Karpas-422 (cell line): ENCODE results near the gene MYG1. TPM values are rescaled to one million over a fixed set of nuclear protein-coding genes. Genes with fewer than 3 reads are reported as not detected.
"Not testable (repeated sequence)": the region's sequence is repeated elsewhere in the genome, so short reads cannot be mapped to it uniquely, and the experiment has no call there.

Source experiments
- DNase-seq: peaks from one replicate; pipeline ENCODE4 v3.0.0-alpha.2; 2015
- H2AFZ ChIP-seq: fragments of 200-600 bp; sonication (generic); 2 replicates; pipeline ENCODE4 v1.6.1; 2014; ENCODE audit warnings: antibody characterized with exemption, low read length, mixed read lengths
- H3K27ac ChIP-seq: fragments of 200-600 bp; sonication (generic); 2 replicates; pipeline ENCODE4 v1.5.1; 2014; ENCODE audit warnings: mild to moderate bottlenecking, low read length, moderate library complexity
- H3K27me3 ChIP-seq: fragments of 200-600 bp; sonication (generic); 2 replicates; pipeline ENCODE4 v1.6.1; 2014; ENCODE audit warnings: low read length, mixed read lengths
- H3K36me3 ChIP-seq: fragments of 200-600 bp; sonication (generic); 2 replicates; pipeline ENCODE4 v1.6.1; 2014; ENCODE audit warnings: low read length, mixed read lengths; ENCODE audit not compliant: insufficient read depth
- H3K4me1 ChIP-seq: fragments of 200-600 bp; sonication (generic); 2 replicates; pipeline ENCODE4 v1.6.1; 2014; ENCODE audit warnings: mild to moderate bottlenecking, low read length, mixed read lengths
- H3K4me2 ChIP-seq: fragments of 200-600 bp; sonication (generic); 2 replicates; pipeline ENCODE4 v1.6.1; 2014; ENCODE audit warnings: low read length, low read depth, mild to moderate bottlenecking; ENCODE audit not compliant: poor library complexity, severe bottlenecking
- H3K4me3 ChIP-seq: fragments of 200-600 bp; sonication (generic); 2 replicates; pipeline ENCODE4 v1.5.1; 2014; ENCODE audit warnings: mild to moderate bottlenecking, antibody characterized with exemption, low read length, mixed read lengths
- H3K79me2 ChIP-seq: fragments of 200-600 bp; sonication (generic); 2 replicates; pipeline ENCODE4 v1.6.1; 2014; ENCODE audit warnings: mild to moderate bottlenecking, low read length, mixed read lengths
- H3K9ac ChIP-seq: fragments of 200-600 bp; sonication (generic); 2 replicates; pipeline ENCODE4 v1.6.0; 2014; ENCODE audit warnings: low read length
- H3K9me2 ChIP-seq: fragments of 200-600 bp; sonication (generic), shearing (Covaris generic); replicated peaks from 2 replicates; pipeline ENCODE4 v1.6.0; 2014; ENCODE audit warnings: mild to moderate bottlenecking, low read length, moderate library complexity; ENCODE audit not compliant: insufficient read depth
- H3K9me3 ChIP-seq: fragments of 300-700, 200-600 bp; sonication (generic); 2 replicates; pipeline ENCODE4 v1.6.1; 2014; ENCODE audit warnings: low read length, mixed read lengths
- H4K20me1 ChIP-seq: fragments of 200-600 bp; sonication (generic); 2 replicates; pipeline ENCODE4 v1.6.1; 2014; ENCODE audit warnings: mild to moderate bottlenecking, antibody characterized with exemption, low read length, low read depth; ENCODE audit not compliant: insufficient read depth
- total RNA-seq: library from RNA; depleted of rRNA; stranded (reverse); fragments of >200 nt; shearing (Covaris generic); gene quantifications from 2 replicates; pipeline ENCODE4 v1.2.3, GENCODE V29; 2014; ENCODE audit warnings: low replicate concordance

Gene MYG1
- total RNA-seq, 1 experiment from 2014 or later: 67.1 TPM

- Histone ChIP-seq H2AFZ (peak overlapping the region; percentile 32; the same call in 1 of the 2 replicates), H3K4me2 (peak overlapping the region; percentile 83), H3K4me1 (peaks cover 46% of the 10 kb centered on the region), H3K9me2 (no peaks in the 10 kb centered on the region), H3K4me3 (peak overlapping the region; percentile 67), H3K9me3 (no peaks in the 10 kb centered on the region), H3K36me3 (no peaks in the 10 kb centered on the region), H3K27me3 (no peaks in the 10 kb centered on the region), H3K27ac (peak overlapping the region; percentile 80; the same call in 1 of the 2 replicates), H4K20me1 (no peaks in the 10 kb centered on the region), H3K9ac (peak overlapping the region; percentile 74), H3K79me2 (peaks cover 4% of the 10 kb centered on the region)
- DNase-seq: peak; percentile 49
Measured at GRCh38 chr12:53325511-53326061, 26.1 kb downstream of the MYG1 start.

GRCh38 chr12:53326460-53327185 is 27.1 kb downstream of the MYG1 start:
- no peaks in the 10 kb centered on the region for H3K9me3 ChIP-seq
- H3K4me2 ChIP-seq: peak overlapping the region; percentile 83
- H3K9ac ChIP-seq: 0 out of 2 replicates have a peak overlapping the region, but pooled peaks have one; percentile 74
- no peak overlapping the region for H3K27ac ChIP-seq
- no peaks in the 10 kb centered on the region for H3K36me3 ChIP-seq
- H3K27me3 ChIP-seq: no peaks in the 10 kb centered on the region
- DNase-seq: peak; percentile 53
- peaks cover 42% of the 10 kb centered on the region for H3K4me1 ChIP-seq
- H4K20me1 ChIP-seq: no peaks in the 10 kb centered on the region
- H3K9me2 ChIP-seq: no peaks in the 10 kb centered on the region
- no peak overlapping the region for H2AFZ ChIP-seq
- no peaks in the 10 kb centered on the region for H3K79me2 ChIP-seq
- H3K4me3 ChIP-seq: no peak overlapping the region; the same call in 1 of the 2 replicates

- H3K27ac ChIP-seq: no peak overlapping the region
- DNase-seq: peak; percentile 68
- peaks cover 38% of the 10 kb centered on the region for H3K4me1 ChIP-seq
- no peaks in the 10 kb centered on the region for H4K20me1 ChIP-seq
- no peak overlapping the region for H2AFZ ChIP-seq
- H3K79me2 ChIP-seq: no peaks in the 10 kb centered on the region
- H3K9ac ChIP-seq: no peak overlapping the region
- no peak overlapping the region for H3K4me2 ChIP-seq
- no peaks in the 10 kb centered on the region for H3K9me2 ChIP-seq
- H3K4me3 ChIP-seq: no peak overlapping the region
- H3K36me3 ChIP-seq: no peaks in the 10 kb centered on the region
- no peaks in the 10 kb centered on the region for H3K9me3 ChIP-seq
- H3K27me3 ChIP-seq: no peaks in the 10 kb centered on the region
Measured at GRCh38 chr12:53327435-53328042, 28.0 kb downstream of the MYG1 start.

GRCh38 chr12:53328043-53328435 is 28.5 kb downstream of the MYG1 start:
- Histone ChIP-seq H3K4me3 (no peak overlapping the region), H3K79me2 (no peaks in the 10 kb centered on the region), H3K27ac (no peak overlapping the region), H3K36me3 (no peaks in the 10 kb centered on the region), H3K9me2 (no peaks in the 10 kb centered on the region), H2AFZ (no peak overlapping the region), H3K9ac (no peak overlapping the region), H3K27me3 (no peaks in the 10 kb centered on the region), H3K4me1 (peaks cover 38% of the 10 kb centered on the region), H3K9me3 (no peaks in the 10 kb centered on the region), H3K4me2 (no peak overlapping the region), H4K20me1 (no peaks in the 10 kb centered on the region)
- peak; percentile 63 for DNase-seq

GRCh38 chr12:53330671-53331070 is 31.2 kb downstream of the MYG1 start:
- no peak overlapping the region for H3K9ac ChIP-seq
- peaks cover 17% of the 10 kb centered on the region for H3K4me1 ChIP-seq
- no peaks in the 10 kb centered on the region for H4K20me1 ChIP-seq
- H3K27me3 ChIP-seq: no peaks in the 10 kb centered on the region
- no peak overlapping the region for H2AFZ ChIP-seq
- H3K9me3 ChIP-seq: no peaks in the 10 kb centered on the region
- no peak overlapping the region for H3K27ac ChIP-seq
- DNase-seq: no peak
- H3K79me2 ChIP-seq: no peaks in the 10 kb centered on the region
- H3K36me3 ChIP-seq: no peaks in the 10 kb centered on the region
- H3K4me2 ChIP-seq: no peak overlapping the region
- no peak overlapping the region for H3K4me3 ChIP-seq
- no peaks in the 10 kb centered on the region for H3K9me2 ChIP-seq

- H3K9ac ChIP-seq, H3K4me3 ChIP-seq, H3K4me1 ChIP-seq, DNase-seq, H3K27me3 ChIP-seq, H3K4me2 ChIP-seq, H2AFZ ChIP-seq, H3K9me2 ChIP-seq, H3K9me3 ChIP-seq, H4K20me1 ChIP-seq, H3K36me3 ChIP-seq, H3K27ac ChIP-seq, H3K79me2 ChIP-seq: not testable (repeated sequence)
Measured at GRCh38 chr12:53332339-53332738, 32.8 kb downstream of the MYG1 start.

- H3K36me3 ChIP-seq: no peaks in the 10 kb centered on the region
- no peak for DNase-seq
- no peaks in the 10 kb centered on the region for H3K9me3 ChIP-seq
- H3K27me3 ChIP-seq: no peaks in the 10 kb centered on the region
- H3K9me2 ChIP-seq: no peaks in the 10 kb centered on the region
- no peaks in the 10 kb centered on the region for H4K20me1 ChIP-seq
- no peak overlapping the region for H2AFZ ChIP-seq
- H3K9ac ChIP-seq: no peak overlapping the region
- H3K79me2 ChIP-seq: no peaks in the 10 kb centered on the region
- H3K27ac ChIP-seq: no peak overlapping the region
- peaks cover 8% of the 10 kb centered on the region for H3K4me1 ChIP-seq
- no peak overlapping the region for H3K4me3 ChIP-seq
- no peak overlapping the region for H3K4me2 ChIP-seq
Measured at GRCh38 chr12:53332744-53333143, 33.2 kb downstream of the MYG1 start.

GRCh38 chr12:53333289-53333688 is 33.8 kb downstream of the MYG1 start:
- H3K79me2 ChIP-seq: no peaks in the 10 kb centered on the region
- peaks cover 8% of the 10 kb centered on the region for H3K4me1 ChIP-seq
- no peak overlapping the region for H3K4me2 ChIP-seq
- no peak overlapping the region for H3K27ac ChIP-seq
- H3K36me3 ChIP-seq: no peaks in the 10 kb centered on the region
- H3K27me3 ChIP-seq: no peaks in the 10 kb centered on the region
- no peaks in the 10 kb centered on the region for H4K20me1 ChIP-seq
- no peak overlapping the region for H2AFZ ChIP-seq
- no peak for DNase-seq
- no peaks in the 10 kb centered on the region for H3K9me3 ChIP-seq
- H3K9ac ChIP-seq: no peak overlapping the region
- H3K4me3 ChIP-seq: no peak overlapping the region
- no peaks in the 10 kb centered on the region for H3K9me2 ChIP-seq
